OCI-LY7 (cell line): ENCODE measurements around the gene ADAM15. TPM values are rescaled to one million over a fixed set of nuclear protein-coding genes. Genes with fewer than 3 reads are reported as not detected.

Experiments used
- BruUV-seq: library from RNA; stranded (reverse); fragments of 400-500 nt; replicated peaks from 2 replicates; lab custom pipeline; 2021; lab: Mats Ljungman, UMichigan
- CTCF ChIA-PET: fragments of 300-600 bp; sonication (Branson Sonifier 250); formaldehyde crosslinking; loops from one replicate; lab custom pipeline; 2022; ENCODE audit warnings: antibody characterized with exemption; ENCODE audit not compliant: unreplicated experiment; lab: Charles Lee
- POLR2A ChIA-PET: fragments of 300-600 bp; sonication (Branson Sonifier 250); formaldehyde crosslinking; loops from one replicate; lab custom pipeline; 2022; ENCODE audit warnings: antibody characterized with exemption; lab: Charles Lee
- DNase-seq: peaks from one replicate; pipeline ENCODE4 v3.0.0-alpha.2; 2015; ENCODE audit warnings: low spot score
- H2AFZ ChIP-seq: fragments of 200-600 bp; sonication (generic), shearing (Covaris generic); 2 replicates; pipeline ENCODE4 v1.6.1; 2014; ENCODE audit warnings: mild to moderate bottlenecking, antibody characterized with exemption, low read length, moderate library complexity
- H3K27ac ChIP-seq: fragments of 200-600 bp; sonication (generic); 2 replicates; pipeline ENCODE4 v1.5.1; 2014; ENCODE audit warnings: mixed run types, low read depth, mild to moderate bottlenecking, moderate library complexity, low read length, inconsistent platforms; ENCODE audit not compliant: poor library complexity, severe bottlenecking
- H3K36me3 ChIP-seq: fragments of 200-600 bp; sonication (generic); 2 replicates; pipeline ENCODE4 v1.6.1; 2014; ENCODE audit warnings: mild to moderate bottlenecking, antibody characterized with exemption, low read length, moderate library complexity, mixed read lengths; ENCODE audit not compliant: insufficient read depth
- H3K4me1 ChIP-seq: fragments of 200-600 bp; sonication (generic); 2 replicates; pipeline ENCODE4 v1.5.1; 2014; ENCODE audit warnings: mild to moderate bottlenecking, low read length; ENCODE audit not compliant: insufficient read depth, poor library complexity, severe bottlenecking
- H3K4me2 ChIP-seq: fragments of 200-600 bp; sonication (generic); 2 replicates; pipeline ENCODE4 v1.6.1; 2014; ENCODE audit warnings: mild to moderate bottlenecking, low read length
- H3K4me3 ChIP-seq: fragments of 200-600 bp; sonication (generic); 2 replicates; pipeline ENCODE4 v1.5.1; 2014; ENCODE audit warnings: mild to moderate bottlenecking, low read depth, low read length; ENCODE audit not compliant: poor library complexity, severe bottlenecking
- H3K79me2 ChIP-seq: fragments of 200-600 bp; sonication (generic); 2 replicates; pipeline ENCODE4 v1.6.1; 2016; ENCODE audit warnings: low read depth, mild to moderate bottlenecking, low read length, moderate library complexity, mixed read lengths; ENCODE audit not compliant: insufficient read depth
- H3K9me2 ChIP-seq: fragments of 200-600 bp; sonication (generic); 2 replicates; pipeline ENCODE4 v1.6.1; 2016; ENCODE audit warnings: mild to moderate bottlenecking, low read length, mixed read lengths; ENCODE audit not compliant: insufficient read depth
- H3K9me3 ChIP-seq: fragments of 200-600 bp; sonication (generic); 2 replicates; pipeline ENCODE4 v1.6.1; 2014; ENCODE audit warnings: mild to moderate bottlenecking, mixed run types, low read length, mixed read lengths
- H4K20me1 ChIP-seq: fragments of 200-600 bp; sonication (generic); 2 replicates; pipeline ENCODE4 v1.6.1; 2014; ENCODE audit warnings: mild to moderate bottlenecking, antibody characterized with exemption, low read length, moderate library complexity, mixed read lengths; ENCODE audit not compliant: insufficient read depth
- CTCF ChIP-seq: fragments of 200-600 bp; sonication (generic); conservative IDR thresholded peaks from 2 replicates; pipeline ENCODE4 v1.5.1; 2014; ENCODE audit warnings: mild to moderate bottlenecking, antibody characterized with exemption, low read length, moderate library complexity, mixed read lengths
- EZH2phosphoT487 ChIP-seq: fragments of 200-600 bp; sonication (generic); IDR thresholded peaks from 2 replicates; pipeline ENCODE4 v1.6.1; 2018; ENCODE audit warnings: low read depth, borderline replicate concordance, mild to moderate bottlenecking, mixed run types, antibody characterized with exemption, low read length, moderate library complexity, mixed read lengths
- intact Hi-C: fragments of 100-400 bp; cut with micrococcal nuclease; formaldehyde crosslinking; loops from one replicate; pipeline ENCODE4 v1.10.0; 2022; ENCODE audit not compliant: unreplicated experiment
- total RNA-seq, 2 experiments: library from RNA; depleted of rRNA in 1 of 2; stranded (reverse); fragments of >200 nt in 1 of 2; shearing (Covaris generic) in 1 of 2; gene quantifications; 2 replicates each; pipeline ENCODE4 v1.2.3, GENCODE V29; 2014 to 2022

ADAM15 gene
- total RNA-seq, 2 experiments from 2014 or later, result 19.7 to 56.1 TPM

GRCh38 chr1:155052439-155053395 lies 1.6 kb downstream of the ADAM15 start:
- Histone ChIP-seq H3K27ac (peak overlapping the region; percentile 38), H3K4me2 (peak overlapping the region; percentile 99), H3K9me3 (no peaks in the 10 kb centered on the region), H2AFZ (no peak overlapping the region), H3K79me2 (no peaks in the 10 kb centered on the region), H3K9me2 (no peaks in the 10 kb centered on the region), H3K4me3 (peak overlapping the region; percentile 91), H3K4me1 (peaks cover 35% of the 10 kb centered on the region), H4K20me1 (no peaks in the 10 kb centered on the region), H3K36me3 (peaks cover 11% of the 10 kb centered on the region; the same call in 1 of the 2 replicates)
- intact Hi-C loops, result no loop called here
- TF ChIP-seq EZH2phosphoT487 (no peak), CTCF (peak; percentile 67)
- ChIA-PET CTCF (interaction anchor here (0.7 to 1.2 kb wide), 2 partner anchors 9 to 14 kb away, joined by 3 to 5 read pairs; no protein-coding TSS in a partner anchor), POLR2A (interaction anchor here (0.5 to 1.5 kb wide), 3 partner anchors 9 to 190 kb away, joined by 5 to 6 read pairs (median 5); no protein-coding TSS in a partner anchor)
- BruUV-seq, result no TSS peak
- peak; percentile 48 for DNase-seq

GRCh38 chr1:155053531-155054105 lies 2.5 kb downstream of the ADAM15 start:
- no peak overlapping the region for H3K4me3 ChIP-seq

More at GRCh38 chr1:155053531-155054105, 2.5 kb downstream of the ADAM15 start:
- H3K4me1 ChIP-seq, result peaks cover 35% of the 10 kb centered on the region
- H2AFZ ChIP-seq, result no peak overlapping the region
- no peaks in the 10 kb centered on the region for H3K79me2 ChIP-seq
- DNase-seq, result no peak
- peak overlapping the region; percentile 14 for H3K27ac ChIP-seq
- intact Hi-C loops, result no loop called here
- peak overlapping the region; percentile 99 for H3K4me2 ChIP-seq
- H3K36me3 ChIP-seq, result peaks cover 17% of the 10 kb centered on the region; the same call in 1 of the 2 replicates
- POLR2A ChIA-PET, result interaction anchor here (1.5 kb wide), 1 partner anchor 8 kb away, joined by 6 read pairs; no protein-coding TSS in a partner anchor
- BruUV-seq, result no TSS peak
- H3K9me2 ChIP-seq, result no peaks in the 10 kb centered on the region
- no peak for TF ChIP-seq CTCF
- TF ChIP-seq EZH2phosphoT487, result no peak
- CTCF ChIA-PET, result interaction anchor here (1.2 to 1.3 kb wide), 2 partner anchors 8 to 37 kb away, joined by 3 to 5 read pairs; no protein-coding TSS in a partner anchor
- no peaks in the 10 kb centered on the region for H3K9me3 ChIP-seq
- no peaks in the 10 kb centered on the region for H4K20me1 ChIP-seq
